SK-N-SH (cell line): ENCODE data around the gene MUC5B.

Source experiments
- EP300 ChIP-seq, 2 experiments: IDR thresholded peaks; 2 replicates each; pipeline versions ENCODE4 v1.4.0 to v1.6.1; 2012; ENCODE audit warnings: borderline replicate concordance in 1 of 2, low read depth in 1 of 2, low read length in 1 of 2
- GATA2 ChIP-seq: sonication (generic); formaldehyde crosslinking; IDR thresholded peaks from 2 replicates; pipeline ENCODE4 v1.5.0; 2020; ENCODE audit warnings: mild to moderate bottlenecking, missing genetic modification reagents
- RAD21 ChIP-seq: IDR thresholded peaks from 2 replicates; pipeline ENCODE4 v1.6.1; 2012; ENCODE audit warnings: mild to moderate bottlenecking, low read length
- TF ChIP-seq, protein P1 (sequence below): fragments of 200-600 bp; sonication (generic); IDR thresholded peaks from 2 replicates; pipeline ENCODE4 v1.6.1; 2017; ENCODE audit warnings: antibody characterized with exemption, mild to moderate bottlenecking, moderate library complexity
- TF ChIP-seq, protein P2 (sequence below): IDR thresholded peaks from 2 replicates; pipeline ENCODE4 v1.4.0; 2012; ENCODE audit warnings: low read depth, borderline replicate concordance
- TF ChIP-seq, protein P3 (sequence below): fragments of 150-350 bp; IDR thresholded peaks from 2 replicates; pipeline ENCODE4 v1.6.1; 2016; ENCODE audit warnings: mild to moderate bottlenecking, low read depth, low read length

DNA sequence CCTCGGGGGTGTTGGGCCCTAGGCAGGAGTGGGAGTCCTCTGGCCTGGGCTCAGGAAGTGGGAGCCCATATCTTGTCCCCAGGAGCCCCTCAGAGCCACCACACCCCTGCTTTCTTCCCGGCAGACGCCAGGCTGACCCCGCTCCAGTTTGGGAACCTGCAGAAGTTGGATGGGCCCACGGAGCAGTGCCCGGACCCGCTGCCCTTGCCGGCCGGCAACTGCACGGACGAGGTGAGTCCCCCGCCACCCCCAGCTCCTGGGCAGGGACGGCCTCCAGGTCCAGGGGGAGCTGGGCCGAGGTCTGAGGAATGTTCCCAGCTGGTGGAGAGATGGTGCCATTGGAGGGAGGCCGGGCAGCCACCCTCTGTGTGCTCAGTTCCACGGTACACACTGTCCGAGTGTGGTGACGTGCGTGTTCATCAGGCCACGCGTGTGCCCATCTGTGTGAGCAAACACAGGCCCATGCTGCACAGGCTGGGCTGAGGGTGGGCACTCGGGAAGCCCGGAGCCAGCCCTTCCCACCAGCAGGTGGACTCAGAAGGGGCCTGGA lies 4.8 kb downstream of the MUC5B start:
- TF ChIP-seq, protein P1, sequence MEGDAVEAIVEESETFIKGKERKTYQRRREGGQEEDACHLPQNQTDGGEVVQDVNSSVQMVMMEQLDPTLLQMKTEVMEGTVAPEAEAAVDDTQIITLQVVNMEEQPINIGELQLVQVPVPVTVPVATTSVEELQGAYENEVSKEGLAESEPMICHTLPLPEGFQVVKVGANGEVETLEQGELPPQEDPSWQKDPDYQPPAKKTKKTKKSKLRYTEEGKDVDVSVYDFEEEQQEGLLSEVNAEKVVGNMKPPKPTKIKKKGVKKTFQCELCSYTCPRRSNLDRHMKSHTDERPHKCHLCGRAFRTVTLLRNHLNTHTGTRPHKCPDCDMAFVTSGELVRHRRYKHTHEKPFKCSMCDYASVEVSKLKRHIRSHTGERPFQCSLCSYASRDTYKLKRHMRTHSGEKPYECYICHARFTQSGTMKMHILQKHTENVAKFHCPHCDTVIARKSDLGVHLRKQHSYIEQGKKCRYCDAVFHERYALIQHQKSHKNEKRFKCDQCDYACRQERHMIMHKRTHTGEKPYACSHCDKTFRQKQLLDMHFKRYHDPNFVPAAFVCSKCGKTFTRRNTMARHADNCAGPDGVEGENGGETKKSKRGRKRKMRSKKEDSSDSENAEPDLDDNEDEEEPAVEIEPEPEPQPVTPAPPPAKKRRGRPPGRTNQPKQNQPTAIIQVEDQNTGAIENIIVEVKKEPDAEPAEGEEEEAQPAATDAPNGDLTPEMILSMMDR: no peak
- TF ChIP-seq, protein P2, sequence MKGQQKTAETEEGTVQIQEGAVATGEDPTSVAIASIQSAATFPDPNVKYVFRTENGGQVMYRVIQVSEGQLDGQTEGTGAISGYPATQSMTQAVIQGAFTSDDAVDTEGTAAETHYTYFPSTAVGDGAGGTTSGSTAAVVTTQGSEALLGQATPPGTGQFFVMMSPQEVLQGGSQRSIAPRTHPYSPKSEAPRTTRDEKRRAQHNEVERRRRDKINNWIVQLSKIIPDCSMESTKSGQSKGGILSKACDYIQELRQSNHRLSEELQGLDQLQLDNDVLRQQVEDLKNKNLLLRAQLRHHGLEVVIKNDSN: no peak
- no peak for TF ChIP-seq EP300 (IDR thresholded peaks at IDR 0.05; ENCODE audit: borderline replicate concordance in 1 of 2, low read depth in 1 of 2, low read length in 1 of 2)
- no peak for TF ChIP-seq GATA2 (CRISPR knock-in tag)
- TF ChIP-seq, protein P3, sequence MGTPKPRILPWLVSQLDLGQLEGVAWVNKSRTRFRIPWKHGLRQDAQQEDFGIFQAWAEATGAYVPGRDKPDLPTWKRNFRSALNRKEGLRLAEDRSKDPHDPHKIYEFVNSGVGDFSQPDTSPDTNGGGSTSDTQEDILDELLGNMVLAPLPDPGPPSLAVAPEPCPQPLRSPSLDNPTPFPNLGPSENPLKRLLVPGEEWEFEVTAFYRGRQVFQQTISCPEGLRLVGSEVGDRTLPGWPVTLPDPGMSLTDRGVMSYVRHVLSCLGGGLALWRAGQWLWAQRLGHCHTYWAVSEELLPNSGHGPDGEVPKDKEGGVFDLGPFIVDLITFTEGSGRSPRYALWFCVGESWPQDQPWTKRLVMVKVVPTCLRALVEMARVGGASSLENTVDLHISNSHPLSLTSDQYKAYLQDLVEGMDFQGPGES: no peak
- TF ChIP-seq RAD21: no peak
